Cardiac septum (tissue), 1 donor: ENCODE data around the gene NUDT5. TPM values are rescaled to one million over a fixed set of nuclear protein-coding genes. Genes with fewer than 3 reads are reported as not detected.

ENCODE experiments used
- DNase-seq: peaks from one replicate; pipeline ENCODE4 v3.0.0-alpha.2; 2020; ENCODE audit warnings: low spot score
- intact Hi-C: fragments of 100-400 bp; cut with DNase I; formaldehyde crosslinking; loops from one replicate; pipeline ENCODE4 v1.14.0; 2022
- total RNA-seq: library from RNA; stranded (reverse); fragmentation: NEBNext Ultra II Directional; extraction: Animal tissue kit (Norgen Biotek cat#: 25700); gene quantifications from one replicate; pipeline ENCODE4 v1.2.1, GENCODE V29; 2021
- donor health status: DM: no; HTN: no; CAD: no.

Gene NUDT5
- total RNA-seq, 1 donor from 2014 or later = 10.5 TPM

DNA sequence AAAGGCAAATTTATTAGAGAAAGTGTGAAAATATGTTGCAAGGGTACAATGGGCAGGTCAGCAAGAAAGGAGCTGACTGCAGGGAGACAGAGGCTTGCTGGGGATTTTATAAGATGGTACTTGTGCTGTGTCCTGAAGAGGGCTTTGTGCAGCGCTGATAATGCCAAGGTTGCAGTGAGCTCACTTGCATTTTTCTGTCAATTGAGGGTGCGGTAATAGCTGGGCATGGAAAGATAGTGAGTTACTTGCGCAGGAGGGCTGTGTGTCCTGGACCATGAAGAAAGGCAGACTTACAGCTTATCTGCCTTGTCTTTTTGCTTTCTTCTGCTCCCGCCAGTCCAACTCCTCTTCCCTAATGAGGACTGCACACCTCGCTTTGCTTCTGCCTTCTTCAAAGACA is 12.8 kb upstream of the NUDT5 start:
- intact Hi-C loops = no loop called here
- DNase-seq = no peak

DNA sequence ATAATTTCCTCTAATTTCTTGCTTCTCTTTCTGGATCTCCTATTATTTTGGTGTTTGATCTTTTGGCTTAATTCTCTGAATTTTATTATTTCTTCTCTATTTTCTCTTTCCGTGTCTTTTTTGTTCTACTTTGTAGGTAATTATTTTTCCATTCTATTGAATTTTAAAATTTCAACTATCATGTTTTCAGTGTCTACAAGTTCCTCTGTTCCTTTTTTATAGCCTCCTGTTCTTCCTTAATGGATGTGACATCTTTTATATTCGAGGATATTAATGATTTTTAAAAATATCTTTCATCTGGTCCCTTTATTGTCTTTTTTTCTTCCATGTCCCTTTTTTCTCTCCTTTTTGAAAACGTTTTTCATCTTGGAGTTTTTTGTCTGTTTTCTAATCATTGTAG is 11.4 kb upstream of the NUDT5 start:
- DNase-seq = no peak
- intact Hi-C loops = no loop called here

DNA sequence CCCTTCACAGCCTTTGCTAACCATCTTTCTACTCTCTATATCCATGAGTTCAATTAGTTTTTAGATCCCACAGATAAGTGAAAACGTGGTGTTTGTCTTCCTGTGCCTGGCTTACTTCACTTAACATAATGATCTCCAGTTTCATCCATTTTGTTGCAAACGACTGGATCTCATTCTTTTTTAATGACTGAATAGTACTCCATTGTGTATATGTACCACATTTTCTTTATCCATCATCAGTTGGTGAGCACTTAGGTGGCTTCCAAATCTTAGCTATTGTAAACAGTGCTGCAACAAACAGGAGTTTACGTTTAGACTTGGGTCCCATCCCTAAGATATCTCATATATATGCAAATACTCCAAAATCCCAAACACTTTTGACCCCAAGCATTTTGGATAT is 9.4 kb upstream of the NUDT5 start:
- intact Hi-C loops = no loop called here
- DNase-seq = no peak

DNA sequence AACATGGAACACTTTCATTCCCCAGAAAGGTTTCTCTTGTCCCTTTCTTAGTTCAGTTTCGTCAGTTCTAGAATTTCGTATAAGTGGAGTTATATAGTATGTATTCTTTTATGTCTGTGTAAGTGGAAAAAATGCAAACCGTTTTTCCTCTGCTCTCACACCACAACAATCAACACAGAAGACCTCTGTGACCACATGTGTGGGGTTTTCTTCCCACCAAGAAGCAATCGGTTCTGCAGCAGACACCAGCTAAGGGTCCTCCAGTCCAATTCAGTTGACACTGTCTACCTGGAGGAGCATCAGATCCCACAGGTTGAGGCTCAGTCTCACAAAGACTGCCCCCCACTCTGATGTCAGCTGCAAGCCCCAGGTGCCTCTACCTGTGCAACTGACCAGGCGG is 6.5 kb upstream of the NUDT5 start:
- intact Hi-C loops = no loop called here
- no peak for DNase-seq

DNA sequence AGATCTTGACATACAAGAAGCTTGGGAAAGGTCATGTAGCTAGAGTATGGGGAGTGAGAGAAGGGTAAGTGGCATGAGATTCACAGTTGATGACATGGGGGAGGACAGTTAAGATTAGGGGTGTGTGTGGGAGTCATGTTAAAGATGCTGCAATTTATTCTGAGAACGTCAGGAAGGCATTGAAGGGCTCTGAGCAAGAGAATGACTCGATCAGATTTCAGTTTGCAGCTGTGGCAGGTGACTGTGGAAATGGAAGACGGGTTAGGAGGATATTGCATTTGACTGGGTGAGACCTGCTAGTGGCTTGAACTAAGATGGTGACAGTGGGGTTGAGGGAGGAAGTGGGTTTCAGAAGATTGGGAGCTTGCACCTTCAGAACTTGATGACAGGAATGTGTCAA is 5.9 kb upstream of the NUDT5 start:
- intact Hi-C loops = no loop called here
- no peak for DNase-seq

- intact Hi-C loops = no loop called here
- DNase-seq = no peak
Observed at GRCh38 chr10:12200850-12201249, 5.2 kb upstream of the NUDT5 start.

- DNase-seq = no peak
- intact Hi-C loops = loop anchor here (10.0 kb wide), 1 partner anchor 153 kb away; the partner anchor contains the start of gene UPF2
Observed at GRCh38 chr10:12198156-12198555, 2.5 kb upstream of the NUDT5 start.

GRCh38 chr10:12196531-12197211 is 980 bp upstream of the NUDT5 start:
- DNase-seq = no peak
- intact Hi-C loops = loop anchor here (10.0 kb wide), 1 partner anchor 152 kb away; the partner anchor contains the start of gene UPF2

DNA sequence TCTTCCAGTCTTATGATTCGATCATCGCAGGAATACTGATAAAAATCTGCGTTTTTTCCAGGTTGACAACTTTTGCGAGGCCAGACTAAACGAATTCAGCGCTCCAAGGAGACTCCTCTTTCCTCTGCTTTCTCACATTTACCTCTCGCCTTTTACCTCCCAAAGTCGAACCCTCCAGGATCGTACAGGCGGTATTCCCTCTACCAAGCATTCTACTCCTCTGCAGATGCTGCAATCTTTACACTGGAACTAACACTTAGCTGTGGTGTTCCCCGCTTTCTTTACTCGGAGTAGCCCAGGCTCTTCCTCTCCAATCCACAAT is 449 bp downstream of the NUDT5 start:
- intact Hi-C loops = loop anchor here (10.0 kb wide), 1 partner anchor 150 kb away; the partner anchor contains the start of gene UPF2
- DNase-seq = no peak

DNA sequence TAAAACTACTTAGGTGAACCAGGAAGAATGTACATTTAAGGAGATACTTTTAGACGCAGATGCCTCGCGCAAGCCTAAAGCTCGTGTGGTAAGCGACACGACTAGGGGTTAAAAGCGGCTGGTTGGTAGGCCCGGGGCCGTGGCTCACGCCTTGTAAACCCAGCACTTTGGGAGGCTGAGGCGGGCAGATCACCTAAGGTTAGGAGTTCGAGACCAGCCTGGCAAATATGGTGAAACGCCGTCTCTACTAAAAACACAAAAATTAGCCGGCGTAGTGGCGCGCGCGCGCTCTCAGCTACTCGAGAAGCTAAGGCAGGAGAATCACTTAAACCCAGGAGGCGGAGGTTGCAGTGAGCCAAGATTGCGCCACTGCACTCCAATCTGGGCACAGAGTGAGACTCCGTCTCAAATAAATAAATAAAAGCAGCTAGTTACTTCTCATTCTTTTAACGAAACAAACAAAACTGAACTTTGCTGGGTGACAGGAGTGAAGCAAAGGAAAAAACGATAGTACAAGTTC is 879 bp downstream of the NUDT5 start:
- intact Hi-C loops = loop anchor here (10.0 kb wide), 1 partner anchor 150 kb away; the partner anchor contains the start of gene UPF2
- peak; percentile 77 for DNase-seq

GRCh38 chr10:12193193-12193592 is 2.5 kb downstream of the NUDT5 start:
- intact Hi-C loops = loop anchor here (10.0 kb wide), 1 partner anchor 148 kb away; the partner anchor contains the start of gene UPF2
- DNase-seq = no peak

DNA sequence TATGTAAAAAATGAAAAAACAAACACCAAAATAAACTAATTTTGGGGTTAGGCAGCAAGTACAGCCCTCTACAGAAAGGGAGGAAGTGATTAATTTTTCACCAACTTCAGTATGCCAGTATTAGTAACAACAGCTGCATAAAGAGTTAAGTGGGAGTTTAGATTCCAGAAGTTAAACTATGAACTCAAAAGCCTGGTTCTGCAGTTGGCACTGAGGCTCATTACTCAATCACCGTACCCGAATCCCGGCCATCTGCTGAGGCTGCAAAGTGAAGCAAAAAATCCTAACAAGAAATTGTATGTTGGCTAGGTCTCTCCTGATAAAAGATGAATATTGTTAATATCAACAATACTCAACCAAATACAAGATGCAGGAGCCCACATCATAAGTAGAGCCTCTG is 4.0 kb downstream of the NUDT5 start:
- intact Hi-C loops = loop anchor here (10.0 kb wide), 1 partner anchor 147 kb away; the partner anchor contains the start of gene UPF2
- DNase-seq = no peak

GRCh38 chr10:12189426-12189825 is 6.3 kb downstream of the NUDT5 start:
- DNase-seq = no peak
- intact Hi-C loops = no loop called here

GRCh38 chr10:12188656-12189055 is 7.0 kb downstream of the NUDT5 start:
- no peak for DNase-seq
- intact Hi-C loops = no loop called here

DNA sequence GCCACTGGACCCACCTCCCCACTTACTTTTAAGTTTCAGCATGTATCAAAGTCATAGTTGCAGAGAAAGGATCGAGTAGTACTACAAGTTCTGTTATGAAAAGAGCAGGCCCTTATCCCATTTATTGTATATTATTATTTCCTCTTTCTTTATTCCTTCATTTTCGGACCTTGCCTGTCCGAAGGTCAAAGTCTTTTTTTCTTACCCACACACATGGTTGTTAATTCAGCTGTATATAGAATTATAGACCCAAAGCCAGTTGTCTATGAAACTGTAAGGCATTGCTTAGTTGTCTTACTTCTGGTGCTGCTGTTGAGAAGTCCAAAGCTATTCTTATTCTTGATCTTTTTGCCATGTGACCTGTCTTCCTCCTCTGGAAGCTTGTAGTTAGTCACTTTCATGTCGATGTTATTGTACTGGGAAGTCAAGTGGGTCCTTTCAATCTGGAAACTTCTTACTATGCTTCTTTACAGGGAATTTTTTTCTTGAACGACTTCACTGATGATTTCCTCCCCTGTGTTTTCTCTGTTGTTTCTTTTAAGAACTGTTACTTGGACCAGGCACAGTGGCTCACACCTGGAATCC is 8.3 kb downstream of the NUDT5 start:
- intact Hi-C loops = no loop called here
- no peak for DNase-seq

DNA sequence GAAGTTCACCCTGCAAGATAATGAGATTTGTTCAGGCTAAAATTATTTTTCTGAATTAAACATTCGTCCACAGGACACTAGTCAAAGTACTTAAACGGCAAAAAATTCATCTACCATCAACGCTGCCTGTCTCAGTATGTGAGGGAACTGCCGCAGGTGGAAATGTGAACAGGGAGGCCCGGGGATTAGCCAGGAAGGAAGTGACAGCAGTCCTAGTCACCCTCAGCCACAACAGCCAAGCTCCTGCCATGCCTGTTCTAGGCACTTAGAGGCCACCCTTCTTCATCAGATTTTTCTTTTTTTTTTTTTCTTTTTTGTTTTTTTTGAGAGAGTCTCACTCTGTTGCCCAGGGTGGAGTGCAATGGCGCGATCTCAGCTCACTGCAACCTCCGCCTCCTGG is 9.4 kb downstream of the NUDT5 start:
- intact Hi-C loops = no loop called here
- DNase-seq = no peak

- intact Hi-C loops = no loop called here
- DNase-seq = no peak
Observed at GRCh38 chr10:12184165-12184564, 11.5 kb downstream of the NUDT5 start.

DNA sequence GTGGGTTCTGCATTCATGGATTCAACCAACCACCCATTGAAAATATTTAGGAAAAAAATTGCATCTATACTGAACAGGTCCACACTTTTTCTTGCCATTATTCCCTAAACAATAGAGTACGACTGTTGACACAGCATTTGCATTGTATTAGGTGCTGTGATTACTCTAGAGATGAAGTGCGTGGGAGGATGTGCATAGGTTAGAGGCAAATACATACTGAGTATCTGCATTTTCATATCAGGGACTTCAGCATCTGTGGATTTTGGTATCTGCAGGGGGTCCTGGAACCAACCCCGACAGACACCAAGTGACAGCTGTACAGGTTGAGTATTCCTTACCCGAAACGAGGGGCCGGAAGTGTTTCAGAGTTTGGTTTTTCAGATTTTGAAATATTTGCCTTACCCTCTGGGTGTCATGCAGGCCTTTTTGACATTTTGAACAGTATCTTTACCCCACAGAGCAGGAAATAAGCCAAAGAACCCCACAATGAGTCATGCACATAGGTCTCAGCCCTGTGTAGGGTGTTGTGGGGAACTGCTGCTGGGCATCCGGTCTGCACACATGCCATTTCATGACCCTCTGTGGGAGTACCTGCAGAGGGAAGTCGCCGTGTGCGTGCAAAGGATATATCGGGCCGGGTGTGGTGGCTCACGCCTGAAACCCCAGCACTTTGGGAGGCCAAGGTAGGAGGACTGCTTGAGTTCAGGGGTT is 14.5 kb downstream of the NUDT5 start:
- intact Hi-C loops = no loop called here
- no peak for DNase-seq

- DNase-seq = no peak
- intact Hi-C loops = no loop called here
Observed at GRCh38 chr10:12180221-12180974, 15.3 kb downstream of the NUDT5 start.

GRCh38 chr10:12179606-12180170 is 16.0 kb downstream of the NUDT5 start:
- no peak for DNase-seq
- intact Hi-C loops = no loop called here
